ENCODE measurements around the gene HK2. TPM values are rescaled to one million over a fixed set of nuclear protein-coding genes. Genes with fewer than 3 reads are reported as not detected.

Gene HK2
- total and polyA plus RNA-seq, 2 of the 4 experiments (the other 2 are of a cell fraction), result 17.4 to 20.9 TPM

DNA sequence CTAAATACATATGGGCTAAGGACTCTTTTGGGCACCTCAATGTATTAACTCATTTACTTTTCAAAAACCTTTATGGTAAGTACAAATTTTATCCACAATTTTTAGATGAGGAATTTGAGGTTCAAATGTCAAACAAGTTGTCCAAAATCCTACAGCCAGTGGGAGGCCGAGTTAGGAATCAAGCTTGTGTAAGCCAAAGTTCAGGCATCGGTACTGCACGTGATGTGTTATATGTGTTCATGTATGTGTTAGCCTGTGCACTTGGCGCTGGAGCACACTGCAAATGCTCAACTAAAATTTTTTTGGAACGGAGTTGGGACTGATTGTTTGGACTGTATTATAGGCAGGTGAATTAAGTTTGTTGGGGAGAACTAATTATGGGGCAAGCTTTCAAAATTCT is 22.7 kb downstream of the HK2 start:
- Histone ChIP-seq H3K9me3 (ENCODE audit: control insufficient read depth, insufficient read depth, low read length) (no peaks in the 10 kb centered on the region), H3K27me3 (ENCODE audit: control insufficient read depth, insufficient read depth, low read length) (no peaks in the 10 kb centered on the region), H4K20me1 (ENCODE audit: insufficient read depth, low read length) (peaks cover 21% of the 10 kb centered on the region), H2BK20ac (ENCODE audit: low read depth, low read length) (no peak overlapping the region), H2AFZ (replicated peaks; ENCODE audit: low read length, poor library complexity) (no peak overlapping the region), H2AK9ac (replicated peaks; ENCODE audit: low read depth, low read length, poor library complexity) (no peak overlapping the region), H3K4ac (ENCODE audit: low read depth, low read length) (no peak overlapping the region), H3K4me2 (ENCODE audit: low read depth, low read length) (no peak overlapping the region), H2AK5ac (ENCODE audit: low read depth, low read length) (no peak overlapping the region), H2BK5ac (ENCODE audit: low read depth, low read length, poor library complexity, severe bottlenecking) (no peak overlapping the region), H3K56ac (ENCODE audit: extremely low read depth, insufficient read depth, low read length) (no peak overlapping the region), H2BK15ac (ENCODE audit: low read depth, low read length) (no peak overlapping the region), H3K18ac (ENCODE audit: low read depth, low read length) (no peak overlapping the region), H4K91ac (ENCODE audit: insufficient read depth, low read depth, low read length) (no peak overlapping the region), H4K5ac (ENCODE audit: low read depth, low read length) (no peak overlapping the region), H3K36me3 (ENCODE audit: control insufficient read depth, insufficient read depth, low read length) (peaks cover 26% of the 10 kb centered on the region), H3K9ac (ENCODE audit: low read depth, low read length) (no peak overlapping the region), H3K79me1 (ENCODE audit: low read depth in 1 of 2, low read length in 2 of 2) (peaks cover 50 to 72% of the 10 kb centered on the region in 2 experiments), H3K23ac (ENCODE audit: low read depth, low read length) (no peak overlapping the region), H4K8ac (ENCODE audit: low read depth in 2 of 2, low read length in 2 of 2) (no peak overlapping the region), H3K4me3 (ENCODE audit: insufficient read depth, low read depth, low read length) (no peak overlapping the region), H3K14ac (replicated peaks; ENCODE audit: low read depth, low read length) (no peak overlapping the region), H3K27ac (ENCODE audit: insufficient read depth, low read length) (no peak overlapping the region), H2BK120ac (ENCODE audit: low read depth, low read length) (no peak overlapping the region), H3K4me1 (ENCODE audit: control insufficient read depth, insufficient read depth, low read length) (peaks cover 11% of the 10 kb centered on the region), H3K9me1 (ENCODE audit: insufficient read depth, low read length) (peaks cover 17% of the 10 kb centered on the region)
- no TSS peak for BruUV-seq (replicated peaks)
- no peak for ATAC-seq (ENCODE audit: low read depth)
- in situ Hi-C loops (cut with MboI; ENCODE audit: low sequenced_read_pairs), result loop anchor here (25.0 kb wide), 1 partner anchor 369 kb away; the partner anchor contains the start of genes CCDC142, LBX2 and TTC31
- ChIA-PET POLR2A (ENCODE audit: unreplicated experiment) (no interaction called here), CTCF (interaction anchor here (0.8 kb wide), 1 partner anchor 20 kb away, joined by 4 read pairs; no protein-coding TSS in a partner anchor)
- TF ChIP-seq RFX5 (IDR thresholded peaks at IDR 0.05; ENCODE audit: low read depth, low read length) (no peak), RAD21 (IDR thresholded peaks at IDR 0.05; ENCODE audit: low read length) (no peak), POLR2A (IDR thresholded peaks at IDR 0.05; ENCODE audit: low read depth, low read length) (no peak), CHD1 (IDR thresholded peaks at IDR 0.05; ENCODE audit: low read depth, low read length) (no peak)
- intact Hi-C loops (cut with micrococcal nuclease), result no loop called here
- 92% methylated on average over 3 of the region's 5 CpGs; no CpG with 5 or more reads in 1 of the 2 experiments for WGBS, 2 experiments (ENCODE audit: extremely low coverage in 2 of 2, insufficient read length in 1 of 2)
- dilution Hi-C loops (cut with HindIII; ENCODE audit: low sequenced_read_pairs, unreplicated experiment), result no loop called here
- DNase-seq, result no peak

All from IMR-90 (cell line).